Thoracic aorta (tissue), 2 donors: Measurements from ENCODE around the gene DGKG. TPM values are rescaled to one million over a fixed set of nuclear protein-coding genes. Genes with fewer than 3 reads are reported as not detected.
A peak's percentile ranks its signal among the peaks of the same experiment; 100 is the strongest.

Experiments used
- ATAC-seq: fragments of 150-250 bp; one replicate; pipeline ENCODE4 v1.8.0; 2017; ENCODE audit warnings: low read depth; ENCODE audit not compliant: insufficient number of reproducible peaks, low FRiP score
- DNase-seq: peaks from one replicate; pipeline ENCODE4 v3.0.0-alpha.2; 2020; ENCODE audit warnings: low spot score
- H3K27ac ChIP-seq, 2 donors: fragments of 200-600 bp; sonication (generic); 1 replicate in 1 of 2; 2 replicates in 1 of 2; pipeline ENCODE4 v1.5.1; 2016; ENCODE audit warnings: mild to moderate bottlenecking in 2 of 2, moderate library complexity in 2 of 2
- H3K27me3 ChIP-seq: fragments of 200-600 bp; sonication (generic); replicated peaks from 2 replicates; pipeline ENCODE4 v1.6.0; 2016; ENCODE audit warnings: mild to moderate bottlenecking; ENCODE audit not compliant: insufficient read depth
- H3K36me3 ChIP-seq: fragments of 200-600 bp; sonication (generic); one replicate; pipeline ENCODE4 v1.5.1; 2016
- H3K4me1 ChIP-seq, 2 donors: fragments of 200-600 bp; sonication (generic); 1 replicate in 1 of 2; 2 replicates in 1 of 2; pipeline versions ENCODE4 v1.5.1 to v1.6.0; 2016; ENCODE audit warnings: low read depth in 2 of 2, mild to moderate bottlenecking in 1 of 2; ENCODE audit not compliant: control insufficient read depth in 1 of 2
- H3K4me3 ChIP-seq: fragments of 200-600 bp; sonication (generic); 2 replicates; pipeline ENCODE4 v1.5.1; 2016; ENCODE audit warnings: mild to moderate bottlenecking
- H3K9me3 ChIP-seq: fragments of 200-600 bp; sonication (generic); 2 replicates; pipeline ENCODE4 v1.5.1; 2016
- CTCF ChIP-seq: fragments of 200-600 bp; sonication (generic); IDR thresholded peaks from one replicate; pipeline ENCODE4 v1.5.1; 2019; ENCODE audit warnings: antibody characterized with exemption
- total RNA-seq, 2 donors: library from RNA; depleted of rRNA; stranded (reverse); fragments of >200 nt; gene quantifications; one replicate each; pipeline versions ENCODE4 v1.1.0 to v1.2.3, GENCODE V29; 2016

Gene DGKG
- total RNA-seq, 2 donors from 2014 or later, result 12.5 to 16.7 TPM

DNA sequence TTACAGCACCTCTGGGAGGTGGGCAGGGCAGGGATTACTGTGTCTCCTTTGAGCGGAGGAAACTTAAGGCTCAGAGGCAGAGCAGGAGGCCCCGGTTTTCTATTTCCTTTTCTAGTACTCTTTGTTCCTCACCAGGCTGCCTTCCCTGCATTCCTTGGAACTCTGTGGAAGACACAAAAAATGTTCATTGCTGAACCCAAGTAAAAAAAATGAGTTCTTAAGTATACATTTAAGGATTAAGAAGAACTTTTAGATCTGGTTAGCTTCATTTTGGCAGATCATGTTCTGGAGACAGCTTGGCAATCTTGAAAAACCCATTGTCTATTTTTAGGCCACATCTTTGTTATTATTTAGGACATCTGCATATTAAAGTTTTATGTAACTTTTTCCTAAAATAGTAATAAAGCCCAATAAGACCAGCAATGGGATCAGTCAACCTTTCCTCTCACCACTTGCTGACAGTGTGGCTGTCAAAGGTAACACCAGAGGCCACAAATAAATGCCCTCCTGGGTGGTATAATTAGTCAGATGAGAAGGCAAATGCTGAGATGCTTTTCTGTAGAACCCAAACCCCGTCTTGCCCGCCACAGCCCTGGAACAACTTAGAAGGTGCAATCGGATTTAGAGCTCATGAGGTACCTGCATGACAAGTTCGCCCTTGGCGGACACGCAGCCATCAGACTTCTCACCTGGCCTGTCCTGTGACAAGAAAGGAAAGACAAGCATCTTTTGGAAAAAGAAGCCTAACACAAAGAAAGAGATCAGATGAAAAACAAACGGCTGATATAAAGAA lies 97.2 kb downstream of the DGKG start:
- Histone ChIP-seq H3K27me3 (no peaks in the 10 kb centered on the region), H3K4me3 (no peak overlapping the region), H3K36me3 (no peaks in the 10 kb centered on the region), H3K27ac (peak overlapping the region in 1 of 2 donors; percentile 21), H3K4me1 (peaks cover 0 to 9% of the 10 kb centered on the region in 2 donors), H3K9me3 (no peaks in the 10 kb centered on the region)
- no peak for TF ChIP-seq CTCF
- ATAC-seq (no peak), DNase-seq (no peak)

DNA sequence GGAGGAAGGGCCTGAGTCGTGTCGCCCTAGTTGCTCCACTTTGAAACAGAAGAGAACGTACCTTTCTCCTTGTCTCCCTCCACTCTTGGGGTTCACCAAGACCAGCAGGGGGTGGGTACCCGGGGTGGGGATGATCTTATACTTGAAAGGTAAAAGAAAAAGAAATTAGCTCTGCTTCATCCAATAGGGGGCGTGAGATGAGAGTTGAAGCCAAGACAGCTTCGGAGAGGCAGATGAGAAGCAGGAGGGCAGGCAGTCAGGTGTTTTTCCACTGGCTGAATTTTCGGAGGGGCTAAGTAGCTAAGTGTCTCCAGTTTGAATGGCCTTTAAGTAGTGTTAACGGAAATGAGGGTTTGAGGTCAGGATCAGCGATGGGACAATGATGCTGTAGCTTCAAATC lies 100.4 kb downstream of the DGKG start:
- no peaks in the 10 kb centered on the region for H3K9me3 ChIP-seq
- H3K27me3 ChIP-seq, result no peaks in the 10 kb centered on the region
- TF ChIP-seq CTCF, result no peak
- no peak for ATAC-seq
- no peak overlapping the region for H3K4me3 ChIP-seq
- no peaks in the 10 kb centered on the region for H3K36me3 ChIP-seq
- DNase-seq, result no peak
- H3K4me1 ChIP-seq, result peaks cover 0 to 14% of the 10 kb centered on the region in 2 donors
- H3K27ac ChIP-seq, result no peak overlapping the region

DNA sequence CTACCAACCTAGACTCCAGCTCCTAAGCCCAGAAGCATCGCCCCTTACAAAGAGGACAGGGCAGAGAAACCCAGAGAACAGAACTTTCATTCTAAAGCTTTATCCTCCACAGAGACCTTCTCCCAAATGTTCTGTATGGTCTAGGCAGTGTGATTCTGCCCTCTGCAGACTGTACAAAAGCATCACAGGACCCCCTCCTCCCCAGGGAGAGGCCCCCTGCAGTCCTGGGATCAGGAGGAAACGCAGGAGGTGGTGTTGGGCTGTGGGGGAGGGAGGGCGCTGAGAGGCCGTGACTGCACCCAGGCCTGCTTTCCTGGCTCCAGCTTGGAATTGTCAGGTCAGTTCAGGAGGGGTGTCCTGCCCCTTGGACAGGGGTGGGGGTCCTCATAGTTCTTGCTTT lies 101.3 kb downstream of the DGKG start:
- Histone ChIP-seq H3K36me3 (no peaks in the 10 kb centered on the region), H3K9me3 (no peaks in the 10 kb centered on the region), H3K4me1 (peaks cover 0 to 14% of the 10 kb centered on the region in 2 donors), H3K27ac (no peak overlapping the region), H3K27me3 (no peaks in the 10 kb centered on the region), H3K4me3 (no peak overlapping the region)
- DNase-seq, result no peak
- ATAC-seq, result no peak
- no peak for TF ChIP-seq CTCF

DNA sequence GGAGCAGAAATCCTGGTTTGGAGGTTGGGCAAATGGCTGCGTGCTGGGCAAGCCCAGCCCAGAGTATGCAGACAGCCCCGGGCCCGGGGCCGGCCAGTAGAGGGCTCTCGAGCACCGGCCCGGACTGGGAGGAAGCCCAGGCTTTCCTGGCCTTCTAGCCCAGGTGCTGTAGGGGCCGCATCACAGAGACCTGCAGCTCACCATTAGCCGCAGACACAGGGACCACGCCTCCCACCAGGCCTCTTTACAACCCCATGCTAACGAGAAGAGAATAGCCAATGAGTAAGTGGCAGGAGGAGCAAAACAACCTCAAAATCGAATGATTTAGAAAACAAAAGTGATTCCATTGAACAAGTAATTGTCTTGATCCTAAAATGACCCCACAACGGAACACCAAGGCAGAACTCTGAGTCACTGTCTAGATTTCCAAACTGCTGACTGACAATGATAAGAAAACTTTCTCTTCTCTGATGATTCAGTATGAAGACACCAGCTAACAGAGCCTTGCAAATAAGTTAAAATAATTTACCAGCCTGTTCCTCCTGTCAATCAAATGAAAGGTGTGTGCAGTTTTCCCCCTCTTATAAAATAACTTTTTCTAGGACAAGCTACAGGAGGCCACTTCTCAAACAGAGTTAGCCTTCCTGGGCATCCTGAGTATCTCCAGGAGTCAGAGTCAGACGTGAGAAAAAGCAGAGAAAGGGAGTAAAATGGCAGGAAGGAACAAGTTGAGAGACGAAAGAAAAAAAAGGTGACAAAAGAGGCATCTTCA lies 102.2 kb downstream of the DGKG start:
- DNase-seq (no peak), ATAC-seq (no peak)
- Histone ChIP-seq H3K9me3 (no peaks in the 10 kb centered on the region), H3K27me3 (no peaks in the 10 kb centered on the region), H3K4me1 (peaks cover 0 to 11% of the 10 kb centered on the region in 2 donors), H3K27ac (no peak overlapping the region), H3K36me3 (no peaks in the 10 kb centered on the region), H3K4me3 (no peak overlapping the region)
- peak; percentile 88 for TF ChIP-seq CTCF

DNA sequence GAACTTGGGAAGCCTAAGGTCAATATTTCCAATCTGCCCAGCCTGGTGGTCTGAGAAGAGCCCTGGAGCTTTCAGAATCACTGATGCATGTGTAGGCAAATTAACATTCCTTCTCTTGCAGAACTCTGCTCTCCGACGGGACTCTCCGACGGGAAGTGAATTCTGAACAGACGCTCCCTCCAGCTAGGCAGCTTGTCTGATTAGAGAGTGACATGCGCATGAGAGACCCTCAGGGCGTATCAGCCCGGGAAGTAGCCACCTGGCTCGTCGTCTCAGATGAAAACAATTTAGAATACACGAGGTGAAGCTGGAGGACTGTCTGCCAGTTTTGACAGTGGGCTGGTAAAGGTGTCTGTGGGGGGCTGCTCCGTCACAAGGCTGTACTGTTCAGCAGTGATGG lies 103.1 kb downstream of the DGKG start:
- Histone ChIP-seq H3K4me1 (peaks cover 0 to 6% of the 10 kb centered on the region in 2 donors), H3K27me3 (no peaks in the 10 kb centered on the region), H3K36me3 (no peaks in the 10 kb centered on the region), H3K9me3 (no peaks in the 10 kb centered on the region), H3K4me3 (no peak overlapping the region), H3K27ac (no peak overlapping the region)
- ATAC-seq, result no peak
- no peak for TF ChIP-seq CTCF
- DNase-seq, result no peak
